ENCODE measurements around the gene MAB21L4. TPM values are rescaled to one million over a fixed set of nuclear protein-coding genes. Genes with fewer than 3 reads are reported as not detected.

Gene MAB21L4
- total RNA-seq, 4 donors from 2014 or later: 0.33 to 0.81 TPM; not detected in 2

GRCh38 chr2:240920783-240921231 is 24.9 kb upstream of the MAB21L4 start:
- no peak overlapping the region for H3K4me3 ChIP-seq (replicated peaks in 1 of 3)
- H3K27me3 ChIP-seq: no peaks in the 10 kb centered on the region
- no peaks in the 10 kb centered on the region for H3K36me3 ChIP-seq
- WGBS, 2 donors: 75 to 81% methylated on average over 3 to 4 of the region's 4 CpGs
- peak overlapping the region in 1 of 3 donors; percentile 51 for H3K27ac ChIP-seq
- peaks cover 0 to 27% of the 10 kb centered on the region in 2 donors for H3K4me1 ChIP-seq
- intact Hi-C loops (cut with DNase I): no loop called here
- no peak for TF ChIP-seq POLR2A (IDR thresholded peaks at IDR 0.05)
- TF ChIP-seq CTCF (IDR thresholded peaks at IDR 0.05): no peak
- DNase-seq: peak in 1 of 2 donors; percentile 2
- H3K9me3 ChIP-seq: no peaks in the 10 kb centered on the region

GRCh38 chr2:240919786-240920782 is 24.1 kb upstream of the MAB21L4 start:
- intact Hi-C loops (cut with DNase I): loop anchor here (10.0 kb wide), 1 partner anchor 75 kb away; the partner anchor contains the start of gene SNED1
- no peaks in the 10 kb centered on the region for H3K36me3 ChIP-seq

GRCh38 chr2:240919161-240919781 is 23.3 kb upstream of the MAB21L4 start:
- H3K27ac ChIP-seq: no peak overlapping the region

More at GRCh38 chr2:240919786-240920782, 24.1 kb upstream of the MAB21L4 start:
- H3K27me3 ChIP-seq: no peaks in the 10 kb centered on the region
- H3K9me3 ChIP-seq: no peaks in the 10 kb centered on the region
- no peak overlapping the region for H3K27ac ChIP-seq
- peak; percentile 0 to 1 for DNase-seq
- no peak overlapping the region for H3K4me3 ChIP-seq (replicated peaks in 1 of 3)
- 89 to 90% methylated on average over 21 to 25 of the region's 31 CpGs for WGBS, 2 donors
- peaks cover 0 to 34% of the 10 kb centered on the region in 2 donors for H3K4me1 ChIP-seq
- TF ChIP-seq CTCF (IDR thresholded peaks at IDR 0.05) (no peak), POLR2A (IDR thresholded peaks at IDR 0.05) (no peak)

GRCh38 chr2:240918258-240919091 is 22.5 kb upstream of the MAB21L4 start:
- H3K4me1 ChIP-seq: peaks cover 0 to 48% of the 10 kb centered on the region in 2 donors
- H3K4me3 ChIP-seq (replicated peaks in 1 of 3): no peak overlapping the region
- intact Hi-C loops (cut with DNase I): loop anchor here (10.0 kb wide), 1 partner anchor 76 kb away; the partner anchor contains the start of gene SNED1
- no peak for TF ChIP-seq POLR2A (IDR thresholded peaks at IDR 0.05)
- TF ChIP-seq CTCF (IDR thresholded peaks at IDR 0.05): no peak
- peak in 1 of 2 donors; percentile 0 for DNase-seq
- WGBS, 2 donors: 83 to 91% methylated on average over 11 to 25 of the region's 36 CpGs
- no peaks in the 10 kb centered on the region for H3K9me3 ChIP-seq
- no peak overlapping the region for H3K27ac ChIP-seq
- no peaks in the 10 kb centered on the region for H3K36me3 ChIP-seq
- no peaks in the 10 kb centered on the region for H3K27me3 ChIP-seq

More at GRCh38 chr2:240919161-240919781, 23.3 kb upstream of the MAB21L4 start:
- Histone ChIP-seq H3K27me3 (no peaks in the 10 kb centered on the region), H3K4me3 (replicated peaks in 1 of 3) (no peak overlapping the region), H3K9me3 (no peaks in the 10 kb centered on the region), H3K36me3 (no peaks in the 10 kb centered on the region), H3K4me1 (peaks cover 0 to 42% of the 10 kb centered on the region in 2 donors)
- TF ChIP-seq CTCF (IDR thresholded peaks at IDR 0.05): no peak
- TF ChIP-seq POLR2A (IDR thresholded peaks at IDR 0.05): no peak
- DNase-seq: no peak
- WGBS, 2 donors: 87 to 93% methylated on average over 14 to 18 of the region's 19 CpGs
- intact Hi-C loops (cut with DNase I): loop anchor here (10.0 kb wide), 1 partner anchor 76 kb away; the partner anchor contains the start of gene SNED1

All from thyroid gland (tissue), 4 donors.